HCT116 (cell line): ENCODE data around the gene KLHL6. TPM values are rescaled to one million over a fixed set of nuclear protein-coding genes. Genes with fewer than 3 reads are reported as not detected.
A peak's percentile ranks its signal among the peaks of the same experiment; 100 is the strongest.

Experiments used
- ATAC-seq: fragments of 200-7000 bp; cut with Tn5 transposase; 2 replicates; pipeline ENCODE4 v1.9.1; 2020; ENCODE audit warnings: mild to moderate bottlenecking, moderate library complexity
- BruUV-seq: library from RNA; stranded (reverse); fragments of 400-500 nt; replicated peaks from 2 replicates; lab custom pipeline; 2021; lab: Mats Ljungman, UMichigan
- CTCF ChIA-PET: fragments of 300-600 bp; sonication (Branson Sonifier 250); formaldehyde crosslinking; loops from one replicate; lab custom pipeline; 2021; ENCODE audit warnings: antibody characterized with exemption; lab: Charles Lee
- POLR2A ChIA-PET: fragments of 300-600, 350-600 bp; sonication (Branson Sonifier 250); formaldehyde crosslinking; loops from one replicate; lab custom pipeline; 2021; ENCODE audit warnings: antibody characterized with exemption; lab: Charles Lee
- RAD21 ChIA-PET, 2 experiments: fragments of 300-600 bp; sonication (Branson Sonifier 250); formaldehyde crosslinking; loops; one replicate each; lab custom pipeline; 2023; ENCODE audit warnings: low total read pairs in 2 of 2; ENCODE audit not compliant: uncharacterized antibody in 2 of 2, unreplicated experiment in 2 of 2, low non-redundant PET in 1 of 2; lab: Charles Lee
- DNase-seq: peaks from one replicate; pipeline ENCODE4 v3.0.0-alpha.2; 2010; ENCODE audit warnings: low read depth, low spot score
- H2AFZ ChIP-seq: fragments of 200-600 bp; shearing (Covaris generic), sonication (generic); 2 replicates; pipeline ENCODE4 v1.6.1; 2017; ENCODE audit warnings: low read depth, mixed run types, mixed read lengths, antibody characterized with exemption, low read length; ENCODE audit not compliant: poor library complexity, severe bottlenecking
- H3K27ac ChIP-seq: 2 replicates; pipeline ENCODE4 v1.5.1; 2012; ENCODE audit warnings: low read depth, low read length
- H3K27me3 ChIP-seq: fragments of 200-600 bp; sonication (generic); 2 replicates; pipeline ENCODE4 v1.6.1; 2016; ENCODE audit warnings: mixed run types, low read length, mixed read lengths; ENCODE audit not compliant: insufficient read depth
- H3K36me3 ChIP-seq, 2 experiments: fragments of 200-500 bp in 1 of 2; fragments of 200-600 bp in 1 of 2; sonication (Bioruptor generic) in 1 of 2; sonication (generic) in 1 of 2; 2 replicates each; pipeline versions ENCODE4 v1.5.1 to v1.6.1; 2014 to 2016; ENCODE audit warnings: low read length in 2 of 2, inconsistent platforms in 1 of 2, mixed read lengths in 1 of 2, mixed run types in 1 of 2; ENCODE audit not compliant: insufficient read depth in 2 of 2, control insufficient read depth in 1 of 2
- H3K4me1 ChIP-seq, 2 experiments: fragments of 200-600 bp in 1 of 2; sonication (generic) in 1 of 2; 2 replicates each; pipeline versions ENCODE4 v1.5.1 to v1.6.1; 2012 to 2017; ENCODE audit warnings: low read length in 2 of 2, inconsistent platforms in 1 of 2, mild to moderate bottlenecking in 1 of 2, mixed read lengths in 1 of 2, mixed run types in 1 of 2, moderate library complexity in 1 of 2; ENCODE audit not compliant: insufficient read depth in 2 of 2, control insufficient read depth in 1 of 2
- H3K4me2 ChIP-seq: fragments of 200-600 bp; sonication (generic); 2 replicates; pipeline ENCODE4 v1.6.1; 2017; ENCODE audit warnings: mixed run types, low read length, mixed read lengths
- H3K4me3 ChIP-seq, 2 experiments: fragments of 200-600 bp in 1 of 2; sonication (generic) in 1 of 2; replicated peaks in 1 of 2; 2 replicates each; pipeline ENCODE4 v1.5.1; 2011 to 2016; ENCODE audit warnings: low read length in 2 of 2, control low read depth in 1 of 2, low read depth in 1 of 2, mild to moderate bottlenecking in 1 of 2, mixed read lengths in 1 of 2, mixed run types in 1 of 2
- H3K79me2 ChIP-seq: fragments of 200-600 bp; sonication (generic); 2 replicates; pipeline ENCODE4 v1.6.1; 2017; ENCODE audit warnings: mild to moderate bottlenecking, mixed run types, low read length, moderate library complexity, mixed read lengths; ENCODE audit not compliant: insufficient read depth
- H3K9ac ChIP-seq: fragments of 200-600 bp; sonication (generic); 2 replicates; pipeline ENCODE4 v1.6.1; 2016; ENCODE audit warnings: low read length, mixed read lengths
- H3K9me2 ChIP-seq: fragments of 200-600 bp; sonication (generic), shearing (Covaris generic); 2 replicates; pipeline ENCODE4 v1.6.1; 2017; ENCODE audit warnings: mixed run types, mild to moderate bottlenecking, moderate library complexity; ENCODE audit not compliant: insufficient read depth
- H3K9me3 ChIP-seq, 2 experiments: fragments of 200-500 bp in 1 of 2; fragments of 200-600 bp in 1 of 2; sonication (Bioruptor generic) in 1 of 2; sonication (generic) in 1 of 2; 2 replicates each; pipeline ENCODE4 v1.6.1; 2014 to 2017; ENCODE audit warnings: low read length in 2 of 2, mixed read lengths in 2 of 2, inconsistent platforms in 1 of 2, low read depth in 1 of 2, mild to moderate bottlenecking in 1 of 2, mixed run types in 1 of 2, moderate library complexity in 1 of 2; ENCODE audit not compliant: control insufficient read depth in 1 of 2, insufficient read depth in 1 of 2
- H4K20me1 ChIP-seq: fragments of 200-600 bp; sonication (generic), shearing (Covaris generic); 2 replicates; pipeline ENCODE4 v1.6.1; 2017; ENCODE audit warnings: mixed run types, mild to moderate bottlenecking, moderate library complexity; ENCODE audit not compliant: insufficient read depth
- CEBPB ChIP-seq: IDR thresholded peaks from 2 replicates; pipeline ENCODE4 v1.6.1; 2012; ENCODE audit warnings: low read depth
- CTCF ChIP-seq, 3 experiments: fragments of 200-600 bp in 1 of 3; sonication (generic) in 1 of 3; IDR thresholded peaks in 2 of 3; conservative IDR thresholded peaks in 1 of 3; 2 replicates each; pipeline ENCODE4 v1.5.1; 2012 to 2017; ENCODE audit warnings: low read depth in 2 of 3, low read length in 2 of 3, antibody characterized with exemption in 1 of 3, borderline replicate concordance in 1 of 3, control low read depth in 1 of 3, mild to moderate bottlenecking in 1 of 3, mixed read lengths in 1 of 3, mixed run types in 1 of 3, moderate library complexity in 1 of 3; ENCODE audit not compliant: insufficient read depth in 1 of 3
- MAX ChIP-seq: IDR thresholded peaks from 2 replicates; pipeline ENCODE4 v1.6.1; 2012
- POLR2A ChIP-seq: IDR thresholded peaks from 2 replicates; pipeline ENCODE4 v1.7.0; 2011; ENCODE audit warnings: borderline replicate concordance; ENCODE audit not compliant: insufficient read depth, insufficient read length; ENCODE audit errors: extremely low read depth
- POLR2AphosphoS5 ChIP-seq: IDR thresholded peaks from 2 replicates; pipeline ENCODE4 v1.6.1; 2011; ENCODE audit warnings: mild to moderate bottlenecking, low read depth, low read length, moderate library complexity
- RAD21 ChIP-seq: IDR thresholded peaks from 2 replicates; pipeline ENCODE4 v1.6.1; 2012; ENCODE audit warnings: low read depth, mild to moderate bottlenecking
- SP1 ChIP-seq: IDR thresholded peaks from 2 replicates; pipeline ENCODE4 v1.6.1; 2012; ENCODE audit warnings: low read depth
- TCF7L2 ChIP-seq: IDR thresholded peaks from 2 replicates; pipeline ENCODE4 v1.7.0; 2011; ENCODE audit warnings: borderline replicate concordance, inconsistent platforms; ENCODE audit not compliant: insufficient read depth, insufficient read length; ENCODE audit errors: extremely low read depth
- ZFX ChIP-seq: fragments of 450-650 bp; IDR thresholded peaks from 2 replicates; pipeline ENCODE4 v1.6.1; 2017
- ZNF274 ChIP-seq: fragments of 200-500 bp; sonication (Bioruptor generic); IDR thresholded peaks from 2 replicates; pipeline ENCODE4 v1.6.1; 2014; ENCODE audit warnings: mild to moderate bottlenecking, low read depth, low read length, inconsistent platforms
- intact Hi-C: fragments of 100-400 bp; cut with micrococcal nuclease; formaldehyde crosslinking; loops from 2 replicates; pipeline ENCODE4 v1.10.0; 2022
- total RNA-seq: library from RNA; stranded (reverse); gene quantifications from one replicate; pipeline ENCODE4 v1.2.1, GENCODE V29; 2021; ENCODE audit not compliant: unreplicated experiment
- TF ChIP-seq, protein P1 (sequence below): IDR thresholded peaks from 2 replicates; pipeline ENCODE4 v1.6.1; 2011; ENCODE audit warnings: mild to moderate bottlenecking, low read length, moderate library complexity; ENCODE audit not compliant: insufficient replicate concordance; ENCODE audit errors: extremely low read depth

KLHL6 gene
- total RNA-seq, 1 experiment from 2014 or later: 0.15 TPM

DNA sequence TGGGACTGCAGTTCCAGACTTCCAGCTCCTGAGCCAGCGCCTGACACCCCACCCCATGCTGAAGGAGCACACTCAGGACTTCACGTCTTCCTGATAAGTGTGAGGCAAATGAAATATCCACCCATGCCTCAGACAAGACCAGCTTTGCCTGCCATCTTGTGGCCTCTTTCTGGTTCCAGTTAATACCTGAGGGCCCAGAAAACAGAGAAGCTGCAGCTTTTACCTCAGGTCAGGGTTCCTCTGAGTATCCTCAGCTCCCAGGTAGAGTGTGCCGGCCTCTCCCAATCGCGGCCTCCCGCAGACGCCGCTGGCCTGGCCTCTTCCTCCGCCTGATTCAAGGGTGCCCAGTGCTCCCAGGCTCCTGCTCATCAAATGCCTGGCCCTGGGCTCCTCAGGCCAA, 5.1 kb upstream of the KLHL6 start:
- intact Hi-C loops: no loop called here
- H3K4me2 ChIP-seq: no peak overlapping the region
- no peak overlapping the region for H2AFZ ChIP-seq
- H3K9me3 ChIP-seq: no peaks in the 10 kb centered on the region
- H3K9ac ChIP-seq: no peak overlapping the region
- no peaks in the 10 kb centered on the region for H3K27me3 ChIP-seq
- no peaks in the 10 kb centered on the region for H3K79me2 ChIP-seq
- BruUV-seq: no TSS peak
- H3K4me3 ChIP-seq: no peak overlapping the region
- no peak overlapping the region for H3K27ac ChIP-seq
- ChIA-PET POLR2A (no interaction called here), CTCF (interaction anchor here (0.7 kb wide), 1 partner anchor 81 kb away, joined by 3 read pairs; no protein-coding TSS in a partner anchor), RAD21 (no interaction called here)
- no peaks in the 10 kb centered on the region for H4K20me1 ChIP-seq
- DNase-seq: no peak
- 0 out of 2 replicates have a peak, but pooled peaks have one; percentile 20 for ATAC-seq
- H3K9me2 ChIP-seq: no peaks in the 10 kb centered on the region
- H3K36me3 ChIP-seq: no peaks in the 10 kb centered on the region
- TF ChIP-seq, protein P1, sequence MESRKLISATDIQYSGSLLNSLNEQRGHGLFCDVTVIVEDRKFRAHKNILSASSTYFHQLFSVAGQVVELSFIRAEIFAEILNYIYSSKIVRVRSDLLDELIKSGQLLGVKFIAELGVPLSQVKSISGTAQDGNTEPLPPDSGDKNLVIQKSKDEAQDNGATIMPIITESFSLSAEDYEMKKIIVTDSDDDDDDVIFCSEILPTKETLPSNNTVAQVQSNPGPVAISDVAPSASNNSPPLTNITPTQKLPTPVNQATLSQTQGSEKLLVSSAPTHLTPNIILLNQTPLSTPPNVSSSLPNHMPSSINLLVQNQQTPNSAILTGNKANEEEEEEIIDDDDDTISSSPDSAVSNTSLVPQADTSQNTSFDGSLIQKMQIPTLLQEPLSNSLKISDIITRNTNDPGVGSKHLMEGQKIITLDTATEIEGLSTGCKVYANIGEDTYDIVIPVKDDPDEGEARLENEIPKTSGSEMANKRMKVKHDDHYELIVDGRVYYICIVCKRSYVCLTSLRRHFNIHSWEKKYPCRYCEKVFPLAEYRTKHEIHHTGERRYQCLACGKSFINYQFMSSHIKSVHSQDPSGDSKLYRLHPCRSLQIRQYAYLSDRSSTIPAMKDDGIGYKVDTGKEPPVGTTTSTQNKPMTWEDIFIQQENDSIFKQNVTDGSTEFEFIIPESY: no peak
- peak; percentile 36 for TF ChIP-seq RAD21
- no peaks in the 10 kb centered on the region for H3K4me1 ChIP-seq

GRCh38 chr3:183558495-183558894, 3.0 kb upstream of the KLHL6 start:
- no peaks in the 10 kb centered on the region for H3K9me2 ChIP-seq
- no peaks in the 10 kb centered on the region for H3K79me2 ChIP-seq
- H3K9ac ChIP-seq: no peak overlapping the region
- H3K4me3 ChIP-seq: no peak overlapping the region
- H3K27me3 ChIP-seq: no peaks in the 10 kb centered on the region
- RAD21 ChIA-PET: no interaction called here
- H3K27ac ChIP-seq: no peak overlapping the region
- no peak overlapping the region for H3K4me2 ChIP-seq
- H3K36me3 ChIP-seq: no peaks in the 10 kb centered on the region
- no peak for TF ChIP-seq POLR2AphosphoS5
- no peak for TF ChIP-seq ZFX
- no peak for TF ChIP-seq MAX
- TF ChIP-seq CEBPB: no peak
- no peak for TF ChIP-seq ZNF274
- TF ChIP-seq CTCF (IDR thresholded peaks at IDR 0.05 in 2 of 3, conservative IDR thresholded peaks at IDR 0.05 in 1 of 3; ENCODE audit: borderline replicate concordance in 1 of 3, insufficient read depth in 1 of 3, low read depth in 2 of 3, low read length in 2 of 3): no peak
- no peak for TF ChIP-seq POLR2A
- TF ChIP-seq RAD21: no peak
- TF ChIP-seq TCF7L2: no peak
- no peak for TF ChIP-seq SP1
- CTCF ChIA-PET: no interaction called here
- intact Hi-C loops: no loop called here
- no peak overlapping the region for H2AFZ ChIP-seq
- no peaks in the 10 kb centered on the region for H4K20me1 ChIP-seq
- H3K9me3 ChIP-seq: no peaks in the 10 kb centered on the region
- POLR2A ChIA-PET: no interaction called here
- H3K4me1 ChIP-seq: no peaks in the 10 kb centered on the region
- no TSS peak for BruUV-seq
- ATAC-seq (no peak), DNase-seq (no peak)
